Subcutaneous abdominal adipose tissue (tissue), 5 donors: Measurements from ENCODE around the gene VDAC2.

Experiments used
- H3K27ac ChIP-seq: one replicate; pipeline ENCODE4 v1.7.0; 2013; ENCODE audit warnings: low read depth, mild to moderate bottlenecking, inconsistent platforms, low read length, moderate library complexity
- H3K27me3 ChIP-seq, 5 donors: one replicate each; pipeline ENCODE4 v1.7.0; 2013; ENCODE audit warnings: low read length in 5 of 5, inconsistent platforms in 1 of 5; ENCODE audit not compliant: control insufficient read depth in 5 of 5, insufficient read depth in 4 of 5
- H3K36me3 ChIP-seq, 5 donors: one replicate each; pipeline ENCODE4 v1.7.0; 2013; ENCODE audit warnings: low read length in 5 of 5; ENCODE audit not compliant: control insufficient read depth in 5 of 5, insufficient read depth in 5 of 5
- H3K4me1 ChIP-seq, 5 donors: one replicate each; pipeline ENCODE4 v1.7.0; 2013; ENCODE audit warnings: low read length in 5 of 5, mild to moderate bottlenecking in 3 of 5, moderate library complexity in 1 of 5; ENCODE audit not compliant: control insufficient read depth in 5 of 5, insufficient read depth in 5 of 5
- H3K4me3 ChIP-seq, 5 donors: one replicate each; pipeline ENCODE4 v1.7.0; 2013; ENCODE audit warnings: low read length in 5 of 5, low read depth in 1 of 5
- H3K9ac ChIP-seq, 5 donors: one replicate each; pipeline ENCODE4 v1.7.0; 2013; ENCODE audit warnings: low read length in 5 of 5, mild to moderate bottlenecking in 4 of 5, moderate library complexity in 3 of 5
- H3K9me3 ChIP-seq, 5 donors: one replicate each; pipeline ENCODE4 v1.7.0; 2013; ENCODE audit warnings: low read length in 5 of 5; ENCODE audit not compliant: control insufficient read depth in 5 of 5
- donor health status: healthy.
- donor health status: healthy.
- donor health status: healthy.
- donor health status: healthy.
- donor health status: healthy.

The VDAC2 gene

GRCh38 chr10:75235375-75236177 lies 25.0 kb downstream of the VDAC2 start, which contains the start of gene COMTD1:
COMTD1 (minus strand) TSS chr10:75235957; CDS start chr10:75235928, 29 bp downstream.
- no peaks in the 10 kb centered on the region for H3K9me3 ChIP-seq
- H3K27me3 ChIP-seq: peaks cover 0 to 3% (median 0%) of the 10 kb centered on the region in 5 donors
- peaks cover 0 to 18% (median 16%) of the 10 kb centered on the region in 5 donors for H3K4me1 ChIP-seq
- H3K36me3 ChIP-seq: peaks cover 10 to 24% (median 19%) of the 10 kb centered on the region in 5 donors
- H3K4me3 ChIP-seq: peak within 1 kb of the TSS in 4 of 5 donors; percentile 71 to 88 (median 78)
- H3K9ac ChIP-seq: peak within 1 kb of the TSS in 4 of 5 donors; percentile 71 to 80 (median 78)
- H3K27ac ChIP-seq: peak within 1 kb of the TSS; percentile 54

DNA sequence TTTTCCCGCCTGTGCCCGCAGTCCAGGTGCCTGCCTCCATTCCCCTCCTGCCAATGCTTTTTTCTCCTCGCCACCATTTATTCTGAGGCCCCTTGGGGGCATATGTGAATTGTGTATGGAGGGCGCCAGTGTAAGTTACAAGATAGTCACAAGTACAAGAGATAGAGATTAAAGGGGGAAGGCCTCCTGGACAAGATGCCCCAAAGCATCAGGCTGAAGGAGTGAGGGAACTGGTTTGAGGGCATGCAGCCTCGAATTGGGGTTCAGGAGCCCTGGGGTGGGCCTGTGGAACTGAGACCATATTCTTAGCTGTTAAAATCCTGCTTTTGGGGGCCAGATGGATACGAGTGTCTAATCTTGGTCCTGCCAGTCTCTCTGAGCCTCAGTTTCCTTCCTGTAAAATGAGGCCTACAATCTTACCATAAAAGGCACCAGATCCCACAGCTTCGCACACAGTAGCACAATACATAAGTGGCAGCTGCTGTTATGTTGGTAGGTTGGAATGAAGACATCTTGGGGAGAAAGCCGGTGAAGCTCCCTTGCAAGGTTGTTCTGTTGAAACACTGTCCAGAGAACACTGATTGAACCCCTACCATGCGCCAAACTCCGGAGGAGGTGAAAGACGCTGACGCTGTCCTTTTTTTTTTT lies 25.7 kb downstream of the VDAC2 start:
- Histone ChIP-seq H3K27me3 (peaks cover 0 to 3% (median 0%) of the 10 kb centered on the region in 5 donors), H3K4me1 (peaks cover 0 to 18% (median 16%) of the 10 kb centered on the region in 5 donors), H3K4me3 (peak overlapping the region in 2 of 5 donors; percentile 77 to 80), H3K9me3 (no peaks in the 10 kb centered on the region), H3K36me3 (peaks cover 7 to 21% (median 16%) of the 10 kb centered on the region in 5 donors), H3K9ac (peak overlapping the region in 3 of 5 donors; percentile 16 to 60 (median 32)), H3K27ac (no peak overlapping the region)

DNA sequence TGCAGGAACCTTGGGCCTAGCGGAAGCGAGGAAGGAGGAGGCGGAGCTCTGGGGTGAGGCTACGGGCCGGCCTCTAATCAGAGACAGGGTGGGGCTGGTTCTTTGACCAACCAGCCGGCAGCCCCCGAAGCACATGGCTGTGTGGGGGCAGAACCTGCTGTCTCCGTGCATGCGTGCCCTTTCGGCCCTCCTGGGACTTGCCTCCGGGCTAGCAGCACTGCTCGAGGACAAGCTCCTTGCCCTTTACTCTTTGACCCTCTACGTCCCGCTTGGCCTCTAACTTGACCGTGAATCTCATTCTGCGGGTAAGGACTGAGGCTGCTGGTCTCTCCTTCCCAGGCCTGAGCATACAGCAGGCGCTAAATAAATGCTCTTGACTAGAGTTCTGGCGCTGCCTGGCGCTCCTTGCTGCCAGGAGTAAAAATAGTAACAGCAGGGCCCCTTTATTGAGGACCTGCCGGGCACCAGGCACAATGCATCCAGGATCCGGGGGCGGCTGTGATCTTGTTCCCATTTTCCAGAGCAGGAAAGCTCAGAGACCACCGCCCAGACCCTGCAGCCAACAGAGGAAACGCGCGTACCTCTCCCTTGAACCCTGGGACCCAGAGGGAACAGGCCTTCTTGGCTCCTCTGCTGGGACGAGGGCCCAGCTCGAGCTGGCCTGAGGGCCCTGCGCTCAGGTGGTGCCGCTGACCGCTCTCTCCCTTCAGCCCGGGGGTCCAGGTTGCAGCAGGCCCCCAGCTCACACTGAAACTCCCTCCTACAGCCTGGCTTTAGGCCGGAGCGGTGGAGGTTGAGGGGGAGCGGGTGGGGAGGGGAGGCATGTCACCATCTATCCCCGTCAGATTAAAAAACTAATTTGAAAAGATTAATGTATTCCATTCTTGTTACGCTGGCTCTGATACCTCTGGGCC lies 27.8 kb downstream of the VDAC2 start:
- Histone ChIP-seq H3K36me3 (peaks cover 0 to under 1% (median 0%) of the 10 kb centered on the region in 5 donors), H3K4me3 (no peak overlapping the region), H3K27ac (no peak overlapping the region), H3K27me3 (peaks cover 0 to 3% (median 0%) of the 10 kb centered on the region in 5 donors), H3K9me3 (peaks cover 0 to under 1% (median 0%) of the 10 kb centered on the region in 5 donors), H3K9ac (no peak overlapping the region), H3K4me1 (peaks cover 0 to 18% (median 16%) of the 10 kb centered on the region in 5 donors)

DNA sequence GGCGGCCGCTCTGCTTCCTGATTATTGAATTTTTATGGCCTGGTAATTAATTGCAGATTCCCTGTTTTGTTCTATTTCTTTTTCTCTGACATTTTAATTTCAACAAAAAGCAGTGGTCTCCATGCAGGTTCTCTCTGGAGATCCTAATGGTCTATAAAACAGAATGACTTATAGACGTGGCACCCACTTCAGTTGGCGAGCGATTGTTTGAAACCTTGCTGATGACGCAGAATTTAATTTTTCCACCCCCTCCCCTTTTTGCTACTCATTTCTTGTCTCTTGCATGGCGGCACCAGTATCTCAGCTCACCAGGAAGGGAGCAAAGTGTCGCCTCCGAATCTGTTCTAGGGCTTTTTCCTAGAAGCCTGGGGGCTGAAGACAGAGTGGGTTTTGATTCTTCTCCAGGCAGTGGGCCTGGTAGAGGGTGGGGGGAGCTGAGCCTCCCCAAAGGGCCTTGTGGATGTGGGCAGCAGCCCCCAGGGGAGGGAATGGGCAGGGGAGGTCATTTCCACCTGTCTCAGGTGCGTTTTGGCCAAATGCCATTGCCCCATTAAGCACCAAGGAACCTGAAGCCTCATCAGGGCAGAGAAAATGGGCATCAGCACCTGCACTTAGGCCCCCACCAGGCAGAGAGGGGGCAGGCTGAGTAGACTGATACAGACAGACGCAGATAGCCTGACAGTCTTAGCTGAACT lies 28.6 kb downstream of the VDAC2 start:
- Histone ChIP-seq H3K27me3 (peaks cover 0 to 3% (median 0%) of the 10 kb centered on the region in 5 donors), H3K4me3 (no peak overlapping the region), H3K36me3 (no peaks in the 10 kb centered on the region), H3K9me3 (peaks cover 0 to 2% (median 0%) of the 10 kb centered on the region in 5 donors), H3K27ac (no peak overlapping the region), H3K9ac (no peak overlapping the region), H3K4me1 (peaks cover 0 to 17% (median 16%) of the 10 kb centered on the region in 5 donors)

DNA sequence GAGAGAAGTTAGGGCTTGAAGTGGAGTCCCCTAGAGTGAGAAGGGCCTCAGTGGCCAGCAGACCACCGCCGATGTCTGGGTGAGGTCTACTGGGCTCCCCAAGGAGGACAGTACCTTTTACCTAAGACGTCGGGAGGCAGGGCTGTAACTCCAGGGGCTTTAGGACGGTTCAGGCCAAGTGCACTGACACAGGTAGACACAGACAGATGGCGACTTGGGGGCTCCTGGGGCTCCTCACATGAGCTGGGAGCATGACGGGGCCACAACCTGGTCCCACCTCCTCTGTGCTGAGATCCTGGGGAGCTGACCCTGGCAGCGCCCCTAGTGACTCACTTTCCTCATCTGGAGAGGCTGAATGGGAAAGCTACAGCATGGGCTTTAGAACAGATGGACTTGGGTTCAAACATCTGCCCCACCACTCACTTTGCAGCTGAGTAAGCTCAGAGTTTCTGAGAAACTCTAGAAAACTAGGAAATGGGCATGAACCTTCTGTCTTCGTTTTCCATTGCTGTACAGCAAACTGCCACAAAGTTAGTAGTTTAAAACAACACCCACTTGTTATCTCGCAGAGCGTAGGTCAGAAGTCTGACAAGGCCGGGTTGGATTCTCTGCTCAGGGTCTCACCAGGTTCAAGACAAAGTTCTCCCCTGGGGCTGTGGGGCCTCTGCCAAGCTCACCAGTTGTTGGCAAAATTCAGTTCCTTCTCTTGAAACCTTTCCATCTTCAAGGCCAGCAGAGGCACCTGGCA lies 29.9 kb downstream of the VDAC2 start:
- no peak overlapping the region for H3K27ac ChIP-seq
- no peak overlapping the region for H3K4me3 ChIP-seq
- peaks cover 0 to 3% (median 0%) of the 10 kb centered on the region in 5 donors for H3K27me3 ChIP-seq
- H3K9ac ChIP-seq: no peak overlapping the region
- peaks cover 0 to 3% (median 0%) of the 10 kb centered on the region in 5 donors for H3K9me3 ChIP-seq
- peaks cover 0 to 5% (median 4%) of the 10 kb centered on the region in 5 donors for H3K4me1 ChIP-seq
- H3K36me3 ChIP-seq: no peaks in the 10 kb centered on the region

GRCh38 chr10:75243426-75243825 lies 32.8 kb downstream of the VDAC2 start:
- Histone ChIP-seq H3K36me3 (no peaks in the 10 kb centered on the region), H3K4me1 (no peaks in the 10 kb centered on the region), H3K4me3 (no peak overlapping the region), H3K27ac (no peak overlapping the region), H3K9ac (no peak overlapping the region), H3K27me3 (peaks cover 0 to 3% (median 0%) of the 10 kb centered on the region in 5 donors), H3K9me3 (peaks cover 0 to 3% (median 0%) of the 10 kb centered on the region in 5 donors)

DNA sequence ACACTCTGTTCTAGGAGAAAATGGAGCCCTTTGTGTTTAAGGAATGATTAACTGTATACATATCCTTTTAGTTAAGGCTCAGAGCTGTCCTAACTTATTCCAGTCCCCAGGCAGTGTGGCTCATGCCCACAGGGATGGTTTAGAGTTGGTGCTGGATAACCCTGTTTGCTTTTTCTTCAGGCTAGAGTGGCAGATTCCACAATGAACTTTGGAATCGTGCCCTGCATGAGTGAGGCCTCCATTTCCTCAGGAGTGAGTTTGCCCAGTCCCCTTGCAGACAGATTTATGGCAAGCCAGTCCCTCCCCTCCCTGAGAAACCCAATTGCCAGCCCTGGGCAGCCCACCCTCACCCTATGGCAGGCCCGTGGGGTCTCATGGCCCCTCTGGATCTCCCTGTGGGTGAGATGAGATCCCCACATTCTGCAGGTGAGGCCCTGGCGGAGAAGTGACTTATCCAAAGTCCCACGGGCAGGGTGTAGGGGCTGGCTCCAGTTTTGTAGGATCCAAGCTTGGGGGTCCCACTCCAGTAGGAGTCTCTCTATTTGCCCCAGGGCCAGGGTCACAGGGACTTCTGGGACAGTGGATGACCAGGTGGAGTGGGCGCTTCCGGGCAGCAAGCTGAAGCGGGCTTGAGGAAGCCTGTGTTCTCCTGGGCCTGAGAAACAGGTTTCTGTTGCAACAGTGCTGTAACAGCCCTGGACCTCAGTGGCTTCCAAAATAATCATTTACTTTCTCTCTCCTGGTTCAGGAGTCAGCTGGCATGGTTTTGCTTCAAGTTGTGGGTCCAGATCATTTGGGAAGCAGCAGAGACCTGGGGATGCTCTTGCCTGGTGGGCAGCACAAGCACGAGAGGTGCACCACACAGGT lies 34.1 kb downstream of the VDAC2 start:
- Histone ChIP-seq H3K36me3 (no peaks in the 10 kb centered on the region), H3K27me3 (peaks cover 0 to 3% (median 0%) of the 10 kb centered on the region in 5 donors), H3K4me1 (no peaks in the 10 kb centered on the region), H3K27ac (no peak overlapping the region), H3K9me3 (peaks cover 0 to 3% (median 0%) of the 10 kb centered on the region in 5 donors), H3K9ac (no peak overlapping the region), H3K4me3 (no peak overlapping the region)
